Chondrocyte (in vitro differentiated cells): ENCODE data around the gene DUSP10. TPM values are rescaled to one million over a fixed set of nuclear protein-coding genes. Genes with fewer than 3 reads are reported as not detected.

ENCODE experiments used
- DNase-seq: peaks from one replicate; pipeline ENCODE4 v3.0.0; 2021; ENCODE audit warnings: mixed read lengths, low spot score
- H3K27ac Mint-ChIP-seq: one replicate; pipeline ENCODE4 v1.8.0; 2021; ENCODE audit warnings: mild to moderate bottlenecking, moderate library complexity, mixed read lengths; ENCODE audit not compliant: unreplicated experiment
- H3K27me3 Mint-ChIP-seq: 2 replicates; pipeline ENCODE4 v1.8.0; 2021; ENCODE audit warnings: low read depth, mixed read lengths
- H3K36me3 Mint-ChIP-seq: 2 replicates; pipeline ENCODE4 v1.8.0; 2021; ENCODE audit warnings: low read depth, mixed read lengths
- H3K4me1 Mint-ChIP-seq: 2 replicates; pipeline ENCODE4 v1.8.0; 2021; ENCODE audit warnings: low read depth, mild to moderate bottlenecking, mixed read lengths
- H3K4me3 Mint-ChIP-seq: one replicate; pipeline ENCODE4 v1.8.0; 2021; ENCODE audit warnings: mild to moderate bottlenecking, moderate library complexity, mixed read lengths; ENCODE audit not compliant: unreplicated experiment
- H3K9me3 Mint-ChIP-seq: 2 replicates; pipeline ENCODE4 v1.8.0; 2021; ENCODE audit warnings: low read depth, mixed read lengths
- total RNA-seq: library from RNA; stranded (reverse); gene quantifications from 3 replicates; pipeline ENCODE4 v1.2.1, GENCODE V29; 2021
- TF ChIP-seq, protein P1 (sequence below): fragments of 200-600 bp; sonication (generic); IDR thresholded peaks from 2 replicates; pipeline ENCODE4 v1.5.0; 2021; ENCODE audit warnings: antibody characterized with exemption, mild to moderate bottlenecking, moderate library complexity

Gene DUSP10
- total RNA-seq, 1 donor from 2014 or later, result 4.1 TPM

DNA sequence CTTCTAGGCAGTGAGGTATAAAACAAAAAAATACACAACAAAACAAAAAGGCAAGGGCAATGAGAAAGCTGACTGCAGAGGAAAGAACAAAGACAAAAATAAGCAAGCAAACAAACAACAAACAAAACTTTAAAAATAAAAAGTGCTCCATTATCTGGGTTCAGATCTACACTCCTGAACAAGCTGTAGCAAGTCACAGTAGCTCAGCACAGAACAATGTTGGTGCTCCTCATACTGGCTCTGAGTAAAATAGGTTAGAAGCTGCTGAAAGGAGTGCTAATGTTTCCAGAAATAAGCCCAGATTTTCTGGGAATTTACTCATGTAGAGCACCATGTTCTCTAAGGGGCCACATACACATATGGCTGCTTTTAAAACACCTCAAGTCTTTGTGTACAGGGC is 16.6 kb upstream of the DUSP10 start:
- peaks cover 9% of the 10 kb centered on the region for H3K27me3 Mint-ChIP-seq
- H3K4me3 Mint-ChIP-seq, result no peak overlapping the region
- H3K27ac Mint-ChIP-seq, result no peak overlapping the region
- peaks cover 15% of the 10 kb centered on the region for H3K4me1 Mint-ChIP-seq
- no peaks in the 10 kb centered on the region for H3K9me3 Mint-ChIP-seq
- TF ChIP-seq, protein P1, sequence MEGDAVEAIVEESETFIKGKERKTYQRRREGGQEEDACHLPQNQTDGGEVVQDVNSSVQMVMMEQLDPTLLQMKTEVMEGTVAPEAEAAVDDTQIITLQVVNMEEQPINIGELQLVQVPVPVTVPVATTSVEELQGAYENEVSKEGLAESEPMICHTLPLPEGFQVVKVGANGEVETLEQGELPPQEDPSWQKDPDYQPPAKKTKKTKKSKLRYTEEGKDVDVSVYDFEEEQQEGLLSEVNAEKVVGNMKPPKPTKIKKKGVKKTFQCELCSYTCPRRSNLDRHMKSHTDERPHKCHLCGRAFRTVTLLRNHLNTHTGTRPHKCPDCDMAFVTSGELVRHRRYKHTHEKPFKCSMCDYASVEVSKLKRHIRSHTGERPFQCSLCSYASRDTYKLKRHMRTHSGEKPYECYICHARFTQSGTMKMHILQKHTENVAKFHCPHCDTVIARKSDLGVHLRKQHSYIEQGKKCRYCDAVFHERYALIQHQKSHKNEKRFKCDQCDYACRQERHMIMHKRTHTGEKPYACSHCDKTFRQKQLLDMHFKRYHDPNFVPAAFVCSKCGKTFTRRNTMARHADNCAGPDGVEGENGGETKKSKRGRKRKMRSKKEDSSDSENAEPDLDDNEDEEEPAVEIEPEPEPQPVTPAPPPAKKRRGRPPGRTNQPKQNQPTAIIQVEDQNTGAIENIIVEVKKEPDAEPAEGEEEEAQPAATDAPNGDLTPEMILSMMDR, result no peak
- peaks cover 1% of the 10 kb centered on the region for H3K36me3 Mint-ChIP-seq
- no peak for DNase-seq

DNA sequence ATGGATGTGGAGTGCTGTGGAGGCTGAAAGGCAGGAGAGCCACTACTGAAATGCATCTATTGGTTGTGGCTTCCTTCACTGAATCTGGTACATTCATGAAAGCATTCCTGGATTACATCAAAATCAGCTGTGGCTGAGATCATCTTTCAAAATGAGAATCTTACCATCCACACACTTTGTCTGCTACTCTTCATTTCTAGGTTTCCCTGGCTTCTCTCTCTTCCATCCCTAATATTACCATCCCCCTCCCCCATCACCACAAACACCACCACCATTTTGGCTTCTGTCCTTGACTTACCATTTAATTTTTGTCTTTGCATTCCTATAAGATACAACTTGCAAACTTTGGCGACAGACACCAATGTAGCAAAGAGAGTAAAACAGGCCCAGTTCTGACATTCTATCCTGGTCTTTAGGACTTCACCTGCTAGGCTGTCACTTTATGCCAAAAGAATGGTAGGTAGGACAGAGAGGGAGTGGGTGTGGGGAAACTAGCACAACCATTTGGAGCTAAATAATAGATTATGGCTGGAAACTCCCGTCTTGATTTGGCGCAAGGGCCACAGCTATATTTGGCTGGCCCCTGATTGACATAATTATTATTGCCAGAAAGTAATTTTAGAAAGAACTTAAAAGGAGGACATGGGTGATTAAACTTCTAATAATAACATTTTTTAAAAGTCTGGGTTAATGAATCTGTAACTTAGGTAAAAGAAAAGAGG is 15.1 kb upstream of the DUSP10 start:
- H3K27me3 Mint-ChIP-seq, result peaks cover 12% of the 10 kb centered on the region
- TF ChIP-seq, protein P1, result no peak
- no peak overlapping the region for H3K27ac Mint-ChIP-seq
- H3K36me3 Mint-ChIP-seq, result peaks cover 1% of the 10 kb centered on the region
- peaks cover 15% of the 10 kb centered on the region for H3K4me1 Mint-ChIP-seq
- no peaks in the 10 kb centered on the region for H3K9me3 Mint-ChIP-seq
- H3K4me3 Mint-ChIP-seq, result no peak overlapping the region
- DNase-seq, result no peak

DNA sequence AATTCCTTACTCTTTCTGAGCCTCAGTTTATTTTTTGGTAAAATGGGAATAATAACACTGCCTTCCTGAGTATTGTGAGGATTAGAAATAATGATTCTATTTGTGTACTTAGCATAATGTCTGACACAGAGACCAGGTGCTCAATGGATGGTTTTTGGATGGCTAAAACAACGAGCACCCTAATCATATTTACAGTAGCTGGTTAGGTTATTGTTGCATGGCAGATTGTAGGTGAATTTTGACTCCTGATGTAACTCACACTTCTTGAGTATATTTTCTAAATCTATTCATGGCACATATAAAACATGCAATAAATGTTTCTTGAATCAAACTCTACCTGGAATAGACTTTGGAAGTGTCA is 11.9 kb upstream of the DUSP10 start:
- Mint-ChIP-seq H3K4me1 (peaks cover 6% of the 10 kb centered on the region), H3K27ac (no peak overlapping the region), H3K9me3 (no peaks in the 10 kb centered on the region), H3K4me3 (no peak overlapping the region), H3K36me3 (peaks cover 1% of the 10 kb centered on the region), H3K27me3 (peaks cover 11% of the 10 kb centered on the region)
- TF ChIP-seq, protein P1, result no peak
- DNase-seq, result no peak

DNA sequence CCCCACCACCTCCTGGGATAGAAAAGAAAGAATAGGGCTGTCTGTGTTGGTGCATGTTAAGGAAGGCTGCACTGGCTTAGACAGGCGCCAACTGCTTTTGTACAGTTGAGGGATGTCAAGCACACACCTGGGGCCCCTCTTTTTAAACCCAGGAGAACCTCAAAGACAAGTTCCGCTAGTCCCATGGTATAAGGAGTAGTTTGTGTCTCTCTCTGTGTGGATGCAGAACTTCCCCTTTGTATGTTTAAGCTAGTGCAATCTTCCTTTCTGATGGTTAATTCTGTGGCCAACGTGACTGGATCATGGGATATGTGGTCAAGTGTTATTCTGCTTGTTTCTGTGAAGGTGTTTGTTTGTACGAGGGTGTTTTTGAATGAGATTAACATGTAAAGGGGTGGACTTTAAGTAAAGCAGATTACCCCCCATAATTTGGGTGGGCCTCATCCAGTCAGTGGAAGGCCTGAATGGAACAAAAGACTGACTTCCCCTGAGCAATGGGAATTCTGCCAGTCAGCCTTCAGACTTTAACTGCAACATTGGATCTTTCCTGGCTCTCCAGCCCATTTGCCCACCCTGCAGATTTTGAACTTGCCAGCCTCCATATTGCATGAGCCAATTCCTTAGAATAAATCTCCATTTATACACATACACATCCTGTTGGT is 9.5 kb upstream of the DUSP10 start:
- H3K4me1 Mint-ChIP-seq, result peaks cover 6% of the 10 kb centered on the region
- TF ChIP-seq, protein P1, result no peak
- H3K9me3 Mint-ChIP-seq, result no peaks in the 10 kb centered on the region
- DNase-seq, result no peak
- H3K36me3 Mint-ChIP-seq, result peaks cover 1% of the 10 kb centered on the region
- no peak overlapping the region for H3K4me3 Mint-ChIP-seq
- H3K27me3 Mint-ChIP-seq, result peaks cover 11% of the 10 kb centered on the region
- no peak overlapping the region for H3K27ac Mint-ChIP-seq

DNA sequence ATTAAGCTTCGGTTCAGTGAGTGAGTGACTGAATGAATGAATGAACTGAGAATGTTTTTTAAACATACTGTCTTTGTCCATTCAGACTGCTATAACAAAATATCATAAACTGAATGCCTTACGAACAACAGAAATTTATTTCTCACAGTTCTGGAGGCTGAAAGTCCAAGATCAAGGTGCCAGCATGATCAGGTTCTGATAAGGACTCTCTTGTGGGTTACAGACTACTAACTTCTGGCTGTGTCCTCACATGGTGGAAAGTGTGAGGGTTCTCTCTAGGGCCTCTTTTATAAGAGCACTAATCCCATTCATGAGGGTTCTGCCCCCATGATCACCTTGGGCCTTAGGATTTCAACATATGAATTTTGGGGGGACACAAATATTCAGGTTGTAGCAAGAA is 7.1 kb upstream of the DUSP10 start:
- DNase-seq, result no peak
- no peak overlapping the region for H3K27ac Mint-ChIP-seq
- H3K4me3 Mint-ChIP-seq, result no peak overlapping the region
- peaks cover 4% of the 10 kb centered on the region for H3K27me3 Mint-ChIP-seq
- no peaks in the 10 kb centered on the region for H3K9me3 Mint-ChIP-seq
- no peaks in the 10 kb centered on the region for H3K36me3 Mint-ChIP-seq
- TF ChIP-seq, protein P1, result no peak
- H3K4me1 Mint-ChIP-seq, result peaks cover 3% of the 10 kb centered on the region
